SU-DHL-6 (cell line): ENCODE data around the gene PPP6R2.

Source experiments
- H2AFZ ChIP-seq: fragments of 200-600 bp; sonication (generic); 2 replicates; pipeline ENCODE4 v1.6.1; 2014; ENCODE audit warnings: low read depth, mild to moderate bottlenecking, moderate library complexity, mixed read lengths, antibody characterized with exemption, low read length; ENCODE audit not compliant: severe bottlenecking
- H3F3A ChIP-seq: fragments of 200-600 bp; shearing (Covaris generic); 2 replicates; pipeline ENCODE4 v1.6.0; 2016; ENCODE audit warnings: antibody characterized with exemption, mild to moderate bottlenecking; ENCODE audit not compliant: insufficient read depth
- H3K27ac ChIP-seq: fragments of 200-600 bp; sonication (generic); 2 replicates; pipeline ENCODE4 v1.5.1; 2016; ENCODE audit warnings: low read depth, mild to moderate bottlenecking, low read length, moderate library complexity, mixed read lengths
- H3K27me3 ChIP-seq: fragments of 200-600 bp; sonication (generic), shearing (Covaris generic); 2 replicates; pipeline ENCODE4 v1.6.0; 2014; ENCODE audit warnings: mild to moderate bottlenecking, low read length
- H3K36me3 ChIP-seq: fragments of 200-600 bp; sonication (generic); 2 replicates; pipeline ENCODE4 v1.6.1; 2014; ENCODE audit warnings: mild to moderate bottlenecking, low read length, mixed read lengths
- H3K4me2 ChIP-seq: fragments of 300-600, 200-600 bp; shearing (Covaris generic), sonication (generic); 2 replicates; pipeline ENCODE4 v1.6.0; 2014; ENCODE audit warnings: low read length, low read depth, mild to moderate bottlenecking; ENCODE audit not compliant: poor library complexity, severe bottlenecking
- H3K4me3 ChIP-seq: fragments of 200-600 bp; sonication (generic); 2 replicates; pipeline ENCODE4 v1.5.1; 2014; ENCODE audit warnings: antibody characterized with exemption, low read length, mild to moderate bottlenecking, mixed read lengths; ENCODE audit not compliant: insufficient read depth, poor library complexity, severe bottlenecking
- H3K79me2 ChIP-seq: fragments of 200-600 bp; sonication (generic); 2 replicates; pipeline ENCODE4 v1.6.1; 2014; ENCODE audit warnings: mild to moderate bottlenecking, low read length, moderate library complexity; ENCODE audit not compliant: insufficient read depth
- H3K9ac ChIP-seq: fragments of 200-600 bp; sonication (generic); 2 replicates; pipeline ENCODE4 v1.7.0; 2014; ENCODE audit warnings: mild to moderate bottlenecking, low read length
- H3K9me2 ChIP-seq: fragments of 200-600 bp; sonication (generic); replicated peaks from 2 replicates; pipeline ENCODE4 v1.6.1; 2014; ENCODE audit warnings: low read length; ENCODE audit not compliant: insufficient read depth
- H3K9me3 ChIP-seq: fragments of 200-600 bp; sonication (generic); 2 replicates; pipeline ENCODE4 v1.6.1; 2014; ENCODE audit warnings: low read length, mixed read lengths; ENCODE audit not compliant: insufficient read depth
- H4K20me1 ChIP-seq: fragments of 200-600 bp; sonication (generic); 2 replicates; pipeline ENCODE4 v1.6.1; 2014; ENCODE audit warnings: low read depth, mild to moderate bottlenecking, antibody characterized with exemption, low read length, moderate library complexity, mixed read lengths
- CTCF ChIP-seq: fragments of 200-600 bp; sonication (generic); IDR thresholded peaks from one replicate; pipeline ENCODE4 v1.5.1; 2017; ENCODE audit warnings: antibody characterized with exemption, mild to moderate bottlenecking, low read length, moderate library complexity; ENCODE audit not compliant: insufficient read depth, poor library complexity, severe bottlenecking
- EZH2phosphoT487 ChIP-seq: fragments of 200-600 bp; sonication (generic), shearing (Covaris generic); conservative IDR thresholded peaks from 2 replicates; pipeline ENCODE4 v1.6.1; 2018; ENCODE audit warnings: mild to moderate bottlenecking, antibody characterized with exemption, low read length, moderate library complexity, mixed read lengths

Gene PPP6R2

GRCh38 chr22:50445880-50446707 lies 103.0 kb downstream of the PPP6R2 start:
- Histone ChIP-seq H3K9ac (no peak overlapping the region), H3K4me3 (no peak overlapping the region), H3K36me3 (no peaks in the 10 kb centered on the region), H3K9me3 (no peaks in the 10 kb centered on the region), H3K79me2 (no peaks in the 10 kb centered on the region), H3K4me2 (no peak overlapping the region), H4K20me1 (no peaks in the 10 kb centered on the region), H2AFZ (no peak overlapping the region), H3K27ac (peak overlapping the region; percentile 63), H3K27me3 (no peaks in the 10 kb centered on the region), H3F3A (peaks cover 61% of the 10 kb centered on the region), H3K9me2 (no peaks in the 10 kb centered on the region)
- TF ChIP-seq CTCF (no peak), EZH2phosphoT487 (no peak)

- Histone ChIP-seq H4K20me1 (no peaks in the 10 kb centered on the region), H3K36me3 (peaks cover under 1% of the 10 kb centered on the region; the same call in 1 of the 2 replicates), H3K9me2 (no peaks in the 10 kb centered on the region), H3K9ac (no peak overlapping the region), H3K4me2 (no peak overlapping the region), H3F3A (peaks cover 66% of the 10 kb centered on the region), H2AFZ (no peak overlapping the region), H3K27ac (no peak overlapping the region), H3K79me2 (no peaks in the 10 kb centered on the region), H3K27me3 (no peaks in the 10 kb centered on the region), H3K4me3 (no peak overlapping the region), H3K9me3 (no peaks in the 10 kb centered on the region)
- TF ChIP-seq CTCF = no peak
- TF ChIP-seq EZH2phosphoT487 = no peak
These were observed 103.8 kb downstream of the PPP6R2 start for GRCh38 chr22:50446708-50447575.

GRCh38 chr22:50447576-50448551 lies 104.7 kb downstream of the PPP6R2 start:
- no peak for TF ChIP-seq EZH2phosphoT487
- TF ChIP-seq CTCF = no peak
- H3K36me3 ChIP-seq = peaks cover 7% of the 10 kb centered on the region
- no peak overlapping the region for H3K4me2 ChIP-seq
- H3K9me3 ChIP-seq = no peaks in the 10 kb centered on the region
- H3K4me3 ChIP-seq = no peak overlapping the region
- H3K9ac ChIP-seq = no peak overlapping the region
- H3F3A ChIP-seq = peaks cover 70% of the 10 kb centered on the region
- H2AFZ ChIP-seq = no peak overlapping the region
- H4K20me1 ChIP-seq = no peaks in the 10 kb centered on the region
- no peak overlapping the region for H3K27ac ChIP-seq
- no peaks in the 10 kb centered on the region for H3K79me2 ChIP-seq
- H3K27me3 ChIP-seq = no peaks in the 10 kb centered on the region
- H3K9me2 ChIP-seq = no peaks in the 10 kb centered on the region
